OCI-LY7 (cell line): ENCODE measurements around the gene LCE1B. TPM values are rescaled to one million over a fixed set of nuclear protein-coding genes. Genes with fewer than 3 reads are reported as not detected.

Experiments
- BruUV-seq: library from RNA; stranded (reverse); fragments of 400-500 nt; replicated peaks from 2 replicates; lab custom pipeline; 2021; lab: Mats Ljungman, UMichigan
- CTCF ChIA-PET: fragments of 300-600 bp; sonication (Branson Sonifier 250); formaldehyde crosslinking; loops from one replicate; lab custom pipeline; 2022; ENCODE audit warnings: antibody characterized with exemption; ENCODE audit not compliant: unreplicated experiment; lab: Charles Lee
- POLR2A ChIA-PET: fragments of 300-600 bp; sonication (Branson Sonifier 250); formaldehyde crosslinking; loops from one replicate; lab custom pipeline; 2022; ENCODE audit warnings: antibody characterized with exemption; lab: Charles Lee
- DNase-seq: peaks from one replicate; pipeline ENCODE4 v3.0.0-alpha.2; 2015; ENCODE audit warnings: low spot score
- H2AFZ ChIP-seq: fragments of 200-600 bp; sonication (generic), shearing (Covaris generic); 2 replicates; pipeline ENCODE4 v1.6.1; 2014; ENCODE audit warnings: mild to moderate bottlenecking, antibody characterized with exemption, low read length, moderate library complexity
- H3K27ac ChIP-seq: fragments of 200-600 bp; sonication (generic); 2 replicates; pipeline ENCODE4 v1.5.1; 2014; ENCODE audit warnings: mixed run types, low read depth, mild to moderate bottlenecking, moderate library complexity, low read length, inconsistent platforms; ENCODE audit not compliant: poor library complexity, severe bottlenecking
- H3K36me3 ChIP-seq: fragments of 200-600 bp; sonication (generic); 2 replicates; pipeline ENCODE4 v1.6.1; 2014; ENCODE audit warnings: mild to moderate bottlenecking, antibody characterized with exemption, low read length, moderate library complexity, mixed read lengths; ENCODE audit not compliant: insufficient read depth
- H3K4me1 ChIP-seq: fragments of 200-600 bp; sonication (generic); 2 replicates; pipeline ENCODE4 v1.5.1; 2014; ENCODE audit warnings: mild to moderate bottlenecking, low read length; ENCODE audit not compliant: insufficient read depth, poor library complexity, severe bottlenecking
- H3K4me2 ChIP-seq: fragments of 200-600 bp; sonication (generic); 2 replicates; pipeline ENCODE4 v1.6.1; 2014; ENCODE audit warnings: mild to moderate bottlenecking, low read length
- H3K4me3 ChIP-seq: fragments of 200-600 bp; sonication (generic); 2 replicates; pipeline ENCODE4 v1.5.1; 2014; ENCODE audit warnings: mild to moderate bottlenecking, low read depth, low read length; ENCODE audit not compliant: poor library complexity, severe bottlenecking
- H3K79me2 ChIP-seq: fragments of 200-600 bp; sonication (generic); 2 replicates; pipeline ENCODE4 v1.6.1; 2016; ENCODE audit warnings: low read depth, mild to moderate bottlenecking, low read length, moderate library complexity, mixed read lengths; ENCODE audit not compliant: insufficient read depth
- H3K9me2 ChIP-seq: fragments of 200-600 bp; sonication (generic); 2 replicates; pipeline ENCODE4 v1.6.1; 2016; ENCODE audit warnings: mild to moderate bottlenecking, low read length, mixed read lengths; ENCODE audit not compliant: insufficient read depth
- H3K9me3 ChIP-seq: fragments of 200-600 bp; sonication (generic); 2 replicates; pipeline ENCODE4 v1.6.1; 2014; ENCODE audit warnings: mild to moderate bottlenecking, mixed run types, low read length, mixed read lengths
- H4K20me1 ChIP-seq: fragments of 200-600 bp; sonication (generic); 2 replicates; pipeline ENCODE4 v1.6.1; 2014; ENCODE audit warnings: mild to moderate bottlenecking, antibody characterized with exemption, low read length, moderate library complexity, mixed read lengths; ENCODE audit not compliant: insufficient read depth
- CTCF ChIP-seq: fragments of 200-600 bp; sonication (generic); conservative IDR thresholded peaks from 2 replicates; pipeline ENCODE4 v1.5.1; 2014; ENCODE audit warnings: mild to moderate bottlenecking, antibody characterized with exemption, low read length, moderate library complexity, mixed read lengths
- EZH2phosphoT487 ChIP-seq: fragments of 200-600 bp; sonication (generic); IDR thresholded peaks from 2 replicates; pipeline ENCODE4 v1.6.1; 2018; ENCODE audit warnings: low read depth, borderline replicate concordance, mild to moderate bottlenecking, mixed run types, antibody characterized with exemption, low read length, moderate library complexity, mixed read lengths
- intact Hi-C: fragments of 100-400 bp; cut with micrococcal nuclease; formaldehyde crosslinking; loops from one replicate; pipeline ENCODE4 v1.10.0; 2022; ENCODE audit not compliant: unreplicated experiment
- total RNA-seq, 2 experiments: library from RNA; depleted of rRNA in 1 of 2; stranded (reverse); fragments of >200 nt in 1 of 2; shearing (Covaris generic) in 1 of 2; gene quantifications; 2 replicates each; pipeline ENCODE4 v1.2.3, GENCODE V29; 2014 to 2022

LCE1B gene
- total RNA-seq, 2 experiments from 2014 or later, result not detected

GRCh38 chr1:152783095-152783494, 28.7 kb upstream of the LCE1B start:
- Histone ChIP-seq H3K27ac (no peak overlapping the region), H3K9me2 (no peaks in the 10 kb centered on the region; the same call in 1 of the 2 replicates), H3K9me3 (no peaks in the 10 kb centered on the region), H2AFZ (no peak overlapping the region), H3K36me3 (no peaks in the 10 kb centered on the region), H3K79me2 (no peaks in the 10 kb centered on the region), H4K20me1 (no peaks in the 10 kb centered on the region), H3K4me3 (no peak overlapping the region), H3K4me2 (no peak overlapping the region), H3K4me1 (no peaks in the 10 kb centered on the region)
- CTCF ChIA-PET, result interaction anchor here (1.0 kb wide), 1 partner anchor 179 kb away, joined by 3 read pairs; no protein-coding TSS in a partner anchor
- DNase-seq, result no peak
- intact Hi-C loops, result no loop called here
- BruUV-seq, result no TSS peak
- POLR2A ChIA-PET, result no interaction called here
- TF ChIP-seq EZH2phosphoT487, result no peak
- TF ChIP-seq CTCF, result no peak

- no peaks in the 10 kb centered on the region for H3K36me3 ChIP-seq
- H2AFZ ChIP-seq, result no peak within 1 kb of the TSS
- no peak for TF ChIP-seq CTCF
- TF ChIP-seq EZH2phosphoT487, result no peak
- no peak within 1 kb of the TSS for H3K27ac ChIP-seq
- H3K4me2 ChIP-seq, result no peak within 1 kb of the TSS
- CTCF ChIA-PET, result no interaction called here
- no peak for DNase-seq
- no peaks in the 10 kb centered on the region for H3K79me2 ChIP-seq
- intact Hi-C loops, result no loop called here
- H3K9me2 ChIP-seq, result no peaks in the 10 kb centered on the region; the same call in 1 of the 2 replicates
- no peaks in the 10 kb centered on the region for H4K20me1 ChIP-seq
- no peaks in the 10 kb centered on the region for H3K9me3 ChIP-seq
- no peak within 1 kb of the TSS for H3K4me3 ChIP-seq
- H3K4me1 ChIP-seq, result no peaks in the 10 kb centered on the region
- BruUV-seq, result no TSS peak
- POLR2A ChIA-PET, result interaction anchor here (0.9 kb wide), 1 partner anchor 16 kb away, joined by 3 read pairs; no protein-coding TSS in a partner anchor
Observed at GRCh38 chr1:152786077-152786476, 25.7 kb upstream of the LCE1B start, which contains the start of gene LCE1E. TSS of gene LCE1E (plus strand) at chr1:152786257. CDS start at chr1:152787300, 1,043 bp downstream.

- ChIA-PET CTCF (no interaction called here), POLR2A (no interaction called here)
- intact Hi-C loops, result no loop called here
- Histone ChIP-seq H3K79me2 (no peaks in the 10 kb centered on the region), H3K4me1 (no peaks in the 10 kb centered on the region), H3K4me3 (no peak overlapping the region), H4K20me1 (no peaks in the 10 kb centered on the region), H2AFZ (no peak overlapping the region), H3K9me3 (no peaks in the 10 kb centered on the region), H3K36me3 (no peaks in the 10 kb centered on the region), H3K4me2 (no peak overlapping the region), H3K27ac (no peak overlapping the region), H3K9me2 (no peaks in the 10 kb centered on the region)
- DNase-seq, result no peak
- no peak for TF ChIP-seq EZH2phosphoT487
- TF ChIP-seq CTCF, result no peak
- BruUV-seq, result no TSS peak
Observed at GRCh38 chr1:152795686-152796085, 16.1 kb upstream of the LCE1B start.
